ENCODE measurements around the gene SLC35F3.
"Not testable (repeated sequence)": the region's sequence is repeated elsewhere in the genome, so short reads cannot be mapped to it uniquely, and the experiment has no call there.

SLC35F3 gene

GRCh38 chr1:233904633-233905415 is at the start of gene SLC35F3:
Gene SLC35F3 (plus strand): TSS chr1:233904676.
- no peak for DNase-seq (ENCODE audit: low spot score)

GRCh38 chr1:233859446-233859845 is 45.0 kb upstream of the SLC35F3 start:
- no peak for DNase-seq (ENCODE audit: low spot score)

GRCh38 chr1:233863901-233864545 is 40.5 kb upstream of the SLC35F3 start:
- DNase-seq (ENCODE audit: low spot score): no peak

- DNase-seq (ENCODE audit: low spot score): no peak
Observed at GRCh38 chr1:233864578-233864977, 39.9 kb upstream of the SLC35F3 start.

GRCh38 chr1:233865216-233865615 is 39.3 kb upstream of the SLC35F3 start:
- DNase-seq (ENCODE audit: low spot score): no peak

- no peak for DNase-seq (ENCODE audit: low spot score)
Observed at GRCh38 chr1:233865902-233866301, 38.6 kb upstream of the SLC35F3 start.

GRCh38 chr1:233867028-233867427 is 37.4 kb upstream of the SLC35F3 start:
- no peak for DNase-seq (ENCODE audit: low spot score)

GRCh38 chr1:233868461-233868860 is 36.0 kb upstream of the SLC35F3 start:
- no peak for DNase-seq (ENCODE audit: low spot score)

- no peak for DNase-seq (ENCODE audit: low spot score)
Observed at GRCh38 chr1:233869680-233870079, 34.8 kb upstream of the SLC35F3 start.

GRCh38 chr1:233873666-233874065 is 30.8 kb upstream of the SLC35F3 start:
- no peak for DNase-seq (ENCODE audit: low spot score)

- no peak for DNase-seq (ENCODE audit: low spot score)
Observed at GRCh38 chr1:233879841-233880240, 24.6 kb upstream of the SLC35F3 start.

- DNase-seq (ENCODE audit: low spot score): no peak
Observed at GRCh38 chr1:233883671-233884070, 20.8 kb upstream of the SLC35F3 start.

GRCh38 chr1:233884461-233885151 is 19.9 kb upstream of the SLC35F3 start:
- DNase-seq (ENCODE audit: low spot score): no peak

- no peak for DNase-seq (ENCODE audit: low spot score)
Observed at GRCh38 chr1:233885196-233885920, 19.1 kb upstream of the SLC35F3 start.

GRCh38 chr1:233891151-233891550 is 13.3 kb upstream of the SLC35F3 start:
- not testable (repeated sequence) for DNase-seq (ENCODE audit: low spot score)

- DNase-seq (ENCODE audit: low spot score): no peak
Observed at GRCh38 chr1:233897325-233898162, 6.9 kb upstream of the SLC35F3 start.

GRCh38 chr1:233901495-233901894 is 3.0 kb upstream of the SLC35F3 start:
- DNase-seq (ENCODE audit: low spot score): no peak

- no peak for DNase-seq (ENCODE audit: low spot score)
Observed at GRCh38 chr1:233905416-233906051, 1.1 kb downstream of the SLC35F3 start.

GRCh38 chr1:233907151-233907550 is 2.7 kb downstream of the SLC35F3 start:
- DNase-seq (ENCODE audit: low spot score): no peak

- DNase-seq (ENCODE audit: low spot score): no peak
Observed at GRCh38 chr1:233908092-233908491, 3.6 kb downstream of the SLC35F3 start.

- no peak for DNase-seq (ENCODE audit: low spot score)
Observed at GRCh38 chr1:233909195-233909594, 4.7 kb downstream of the SLC35F3 start.

All from putamen (tissue), 1 donor.